Fibroblast of mammary gland (primary cell): Measurements from ENCODE around the gene STIM1.

ENCODE experiments used
- DNase-seq: peaks from one replicate; pipeline ENCODE4 v3.0.0-alpha.2; 2010; ENCODE audit warnings: low read depth
- H3K4me3 ChIP-seq: 2 replicates; pipeline ENCODE4 v1.5.1; 2011; ENCODE audit warnings: low read depth, mild to moderate bottlenecking, low read length, moderate library complexity; ENCODE audit not compliant: control insufficient read depth
- TF ChIP-seq, protein P1 (sequence below): conservative IDR thresholded peaks from 2 replicates; pipeline ENCODE4 v1.5.1; 2011; ENCODE audit warnings: low read depth, low read length, inconsistent platforms; ENCODE audit not compliant: control insufficient read depth, insufficient read depth

The STIM1 gene

DNA sequence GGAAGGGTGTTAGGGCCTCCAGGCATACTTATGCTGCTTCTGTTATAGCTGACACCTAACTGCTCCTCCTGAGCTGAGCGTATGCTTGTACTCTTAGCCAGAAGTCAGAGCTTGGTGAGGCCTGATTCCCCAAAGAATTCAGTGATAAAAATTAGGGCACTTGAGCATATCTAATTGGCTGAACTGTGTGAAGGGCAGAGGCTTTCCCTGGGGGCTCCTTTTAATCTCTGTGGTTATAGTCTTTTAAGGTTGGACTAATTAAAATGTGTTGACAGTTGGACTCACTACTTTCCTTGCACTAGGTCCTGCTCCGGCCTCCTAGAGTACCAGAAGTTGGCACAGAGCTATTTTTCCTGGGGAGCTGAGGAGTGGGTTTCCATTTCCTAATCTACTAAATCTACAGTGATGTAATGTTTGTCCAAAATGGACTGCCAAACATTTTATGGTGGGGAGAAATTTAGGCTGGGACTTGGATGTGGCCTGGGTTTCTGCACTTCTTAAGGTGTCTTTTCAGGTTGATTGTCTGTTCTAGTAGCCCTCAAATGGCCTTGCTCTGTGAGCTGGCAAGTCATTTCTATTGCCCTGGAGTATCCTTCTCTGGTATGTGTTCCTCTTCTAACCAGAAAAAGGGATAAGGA is 18.4 kb downstream of the STIM1 start:
- no peak overlapping the region for H3K4me3 ChIP-seq
- DNase-seq: no peak
- TF ChIP-seq, protein P1, sequence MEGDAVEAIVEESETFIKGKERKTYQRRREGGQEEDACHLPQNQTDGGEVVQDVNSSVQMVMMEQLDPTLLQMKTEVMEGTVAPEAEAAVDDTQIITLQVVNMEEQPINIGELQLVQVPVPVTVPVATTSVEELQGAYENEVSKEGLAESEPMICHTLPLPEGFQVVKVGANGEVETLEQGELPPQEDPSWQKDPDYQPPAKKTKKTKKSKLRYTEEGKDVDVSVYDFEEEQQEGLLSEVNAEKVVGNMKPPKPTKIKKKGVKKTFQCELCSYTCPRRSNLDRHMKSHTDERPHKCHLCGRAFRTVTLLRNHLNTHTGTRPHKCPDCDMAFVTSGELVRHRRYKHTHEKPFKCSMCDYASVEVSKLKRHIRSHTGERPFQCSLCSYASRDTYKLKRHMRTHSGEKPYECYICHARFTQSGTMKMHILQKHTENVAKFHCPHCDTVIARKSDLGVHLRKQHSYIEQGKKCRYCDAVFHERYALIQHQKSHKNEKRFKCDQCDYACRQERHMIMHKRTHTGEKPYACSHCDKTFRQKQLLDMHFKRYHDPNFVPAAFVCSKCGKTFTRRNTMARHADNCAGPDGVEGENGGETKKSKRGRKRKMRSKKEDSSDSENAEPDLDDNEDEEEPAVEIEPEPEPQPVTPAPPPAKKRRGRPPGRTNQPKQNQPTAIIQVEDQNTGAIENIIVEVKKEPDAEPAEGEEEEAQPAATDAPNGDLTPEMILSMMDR: no peak

DNA sequence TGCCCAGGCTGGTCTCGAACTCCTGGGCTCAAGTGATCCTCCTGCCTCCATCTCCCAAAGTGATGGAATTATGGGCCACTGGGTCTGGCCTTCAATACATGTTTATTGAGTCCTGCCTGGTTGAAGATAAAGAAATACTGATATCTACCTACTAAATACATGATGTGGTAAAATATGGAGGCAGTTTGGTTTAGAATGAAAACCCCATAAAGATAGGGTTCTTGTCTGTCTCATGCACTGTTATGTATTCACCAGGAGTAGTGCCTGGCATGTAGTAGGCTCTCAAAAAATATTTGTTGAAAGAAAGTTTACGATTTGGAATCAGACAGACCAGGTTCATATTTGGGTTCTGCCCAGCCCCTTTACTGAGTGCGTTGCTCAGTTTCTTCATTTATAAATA is 21.1 kb downstream of the STIM1 start:
- no peak overlapping the region for H3K4me3 ChIP-seq
- DNase-seq: no peak
- TF ChIP-seq, protein P1: no peak

DNA sequence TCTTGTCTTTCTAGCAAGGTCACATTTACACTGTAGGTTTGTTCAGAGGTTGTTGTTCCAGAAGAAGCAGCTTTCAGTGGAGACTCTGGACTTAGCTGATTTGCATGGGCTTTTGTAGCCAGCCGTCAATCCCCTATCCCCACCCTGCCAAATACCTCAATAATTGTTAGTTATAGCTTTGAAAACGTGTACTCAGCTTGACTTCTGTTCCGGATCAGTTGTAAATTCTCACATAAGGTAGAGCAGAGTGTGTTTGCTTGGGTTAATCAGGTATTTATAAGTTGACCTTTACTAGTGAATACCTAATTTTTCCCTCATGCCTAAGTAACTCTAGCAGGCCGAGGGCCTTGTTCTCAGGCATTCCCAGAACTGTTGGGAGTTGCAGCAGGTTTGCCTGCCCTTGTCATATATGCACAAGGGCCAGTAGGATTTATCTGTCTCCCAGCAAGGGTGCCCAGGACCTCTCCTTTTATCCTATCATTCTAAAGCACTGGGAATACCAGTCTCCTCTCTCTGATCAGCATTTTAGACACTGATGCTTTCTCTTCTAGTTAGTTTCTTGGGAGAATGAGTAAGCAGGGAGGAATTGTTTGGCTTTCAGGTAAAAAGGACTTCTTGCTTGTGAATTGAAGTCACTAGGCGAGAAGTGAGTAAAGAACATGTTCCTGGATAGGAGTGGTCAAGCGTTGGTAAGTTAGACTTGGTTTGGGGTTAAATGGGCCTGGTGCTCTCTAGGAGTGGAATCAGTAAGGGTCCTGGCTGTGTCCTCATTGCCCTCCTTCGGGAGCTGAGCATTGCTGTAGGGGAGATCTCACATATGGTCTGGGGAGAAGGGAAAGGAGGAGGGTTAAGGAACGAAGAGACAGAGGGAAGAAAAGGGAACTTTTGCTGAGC is 22.1 kb downstream of the STIM1 start:
- DNase-seq: no peak
- H3K4me3 ChIP-seq: no peak overlapping the region
- TF ChIP-seq, protein P1: no peak

DNA sequence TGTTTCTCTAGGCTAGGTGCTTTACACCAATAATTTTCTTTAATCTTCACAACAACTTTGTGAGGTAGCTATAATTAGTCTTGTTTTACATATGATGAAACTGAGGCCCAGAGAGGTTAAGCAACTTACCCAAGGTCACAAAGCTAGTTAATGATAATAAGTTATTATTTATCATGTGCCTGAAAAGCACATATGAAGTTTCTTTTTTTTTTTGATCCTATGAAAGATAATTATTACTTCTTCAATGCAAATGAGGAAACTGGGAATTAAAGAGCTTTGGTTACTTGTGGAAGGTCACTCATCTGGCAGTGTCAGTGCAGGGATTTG is 22.8 kb downstream of the STIM1 start:
- no peak overlapping the region for H3K4me3 ChIP-seq
- DNase-seq: no peak
- TF ChIP-seq, protein P1: no peak

DNA sequence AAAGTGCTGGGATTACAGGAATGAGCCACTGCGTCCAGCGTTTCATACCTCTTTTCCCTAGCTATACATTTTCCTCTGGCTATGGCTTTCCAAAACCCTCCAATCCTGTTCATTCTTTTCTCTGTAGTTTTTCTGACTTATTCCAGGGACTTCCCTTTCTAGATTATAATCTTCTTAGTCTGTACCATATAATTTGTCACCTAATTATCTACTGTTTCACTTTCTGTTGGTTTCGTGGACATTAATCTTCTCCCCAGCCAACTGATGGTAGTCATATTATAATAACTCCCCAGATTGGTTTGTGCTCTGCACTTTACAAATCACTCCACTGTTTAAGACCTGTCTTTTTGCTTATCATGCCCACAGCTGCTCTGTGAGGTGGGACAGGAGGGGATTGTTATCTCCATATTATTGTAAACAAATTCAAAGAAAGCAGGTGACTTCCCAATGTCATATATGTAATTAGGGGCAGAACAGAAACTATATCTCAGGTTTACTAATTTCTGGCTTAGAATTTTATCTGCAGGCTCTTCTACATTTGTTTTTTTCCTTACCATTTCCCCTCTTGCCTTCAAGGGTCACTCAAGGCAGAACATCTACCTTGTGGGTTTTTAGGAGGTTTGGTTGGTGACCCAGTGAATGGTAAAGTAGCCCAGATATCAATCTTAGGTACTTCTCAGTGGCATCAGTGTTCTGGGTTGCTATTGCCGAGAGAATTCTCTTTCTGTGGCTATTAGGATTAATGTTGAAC is 23.9 kb downstream of the STIM1 start:
- TF ChIP-seq, protein P1: no peak
- no peak for DNase-seq
- H3K4me3 ChIP-seq: no peak overlapping the region

DNA sequence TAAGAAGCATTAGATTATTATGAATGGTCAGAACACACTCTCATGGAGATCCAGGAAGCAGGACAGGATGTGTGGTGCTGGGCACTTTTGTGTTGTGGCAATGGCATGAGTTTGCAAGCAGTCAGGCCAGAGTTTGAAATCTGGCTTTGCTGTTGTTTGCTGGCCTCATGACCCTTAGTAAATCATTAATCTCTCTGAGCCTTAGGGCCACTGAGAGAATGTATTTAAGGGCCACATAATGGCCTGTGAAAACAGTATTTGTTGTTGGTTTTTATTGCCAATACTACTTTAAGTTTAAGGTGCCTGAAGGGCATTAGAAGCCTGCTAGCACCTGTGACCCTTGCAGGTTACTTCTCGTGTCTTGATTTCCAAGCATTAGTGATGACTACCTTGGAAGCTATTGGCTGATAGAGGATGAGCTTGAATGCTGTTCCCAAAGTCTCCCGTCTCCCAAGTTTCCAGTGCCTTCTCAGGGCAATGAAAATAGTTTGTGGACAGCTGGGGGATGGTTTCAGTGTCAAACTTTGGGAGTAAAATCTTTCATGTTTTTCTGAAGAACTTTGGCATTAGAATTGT is 24.6 kb downstream of the STIM1 start:
- TF ChIP-seq, protein P1: no peak
- no peak overlapping the region for H3K4me3 ChIP-seq
- DNase-seq: no peak
